22Rv1 (cell line): Measurements from ENCODE around the gene CAMK1D.
"Not testable (repeated sequence)": the region's sequence is repeated elsewhere in the genome, so short reads cannot be mapped to it uniquely, and the experiment has no call there.

Experiments
- H3K27ac ChIP-seq: fragments of 450-650 bp; 2 replicates; pipeline ENCODE4 v1.5.1; 2017
- ZFX ChIP-seq: fragments of 450-650 bp; IDR thresholded peaks from 2 replicates; pipeline ENCODE4 v1.6.1; 2017; ENCODE audit warnings: antibody characterized with exemption, borderline replicate concordance
- TF ChIP-seq, protein P1 (sequence below): fragments of 450-650 bp; IDR thresholded peaks from 2 replicates; pipeline ENCODE4 v1.5.1; 2017; ENCODE audit warnings: mild to moderate bottlenecking

CAMK1D gene

GRCh38 chr10:12742771-12743170, 393.4 kb downstream of the CAMK1D start:
- TF ChIP-seq, protein P1, sequence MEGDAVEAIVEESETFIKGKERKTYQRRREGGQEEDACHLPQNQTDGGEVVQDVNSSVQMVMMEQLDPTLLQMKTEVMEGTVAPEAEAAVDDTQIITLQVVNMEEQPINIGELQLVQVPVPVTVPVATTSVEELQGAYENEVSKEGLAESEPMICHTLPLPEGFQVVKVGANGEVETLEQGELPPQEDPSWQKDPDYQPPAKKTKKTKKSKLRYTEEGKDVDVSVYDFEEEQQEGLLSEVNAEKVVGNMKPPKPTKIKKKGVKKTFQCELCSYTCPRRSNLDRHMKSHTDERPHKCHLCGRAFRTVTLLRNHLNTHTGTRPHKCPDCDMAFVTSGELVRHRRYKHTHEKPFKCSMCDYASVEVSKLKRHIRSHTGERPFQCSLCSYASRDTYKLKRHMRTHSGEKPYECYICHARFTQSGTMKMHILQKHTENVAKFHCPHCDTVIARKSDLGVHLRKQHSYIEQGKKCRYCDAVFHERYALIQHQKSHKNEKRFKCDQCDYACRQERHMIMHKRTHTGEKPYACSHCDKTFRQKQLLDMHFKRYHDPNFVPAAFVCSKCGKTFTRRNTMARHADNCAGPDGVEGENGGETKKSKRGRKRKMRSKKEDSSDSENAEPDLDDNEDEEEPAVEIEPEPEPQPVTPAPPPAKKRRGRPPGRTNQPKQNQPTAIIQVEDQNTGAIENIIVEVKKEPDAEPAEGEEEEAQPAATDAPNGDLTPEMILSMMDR: no peak
- no peak for TF ChIP-seq ZFX
- H3K27ac ChIP-seq: no peak overlapping the region

DNA sequence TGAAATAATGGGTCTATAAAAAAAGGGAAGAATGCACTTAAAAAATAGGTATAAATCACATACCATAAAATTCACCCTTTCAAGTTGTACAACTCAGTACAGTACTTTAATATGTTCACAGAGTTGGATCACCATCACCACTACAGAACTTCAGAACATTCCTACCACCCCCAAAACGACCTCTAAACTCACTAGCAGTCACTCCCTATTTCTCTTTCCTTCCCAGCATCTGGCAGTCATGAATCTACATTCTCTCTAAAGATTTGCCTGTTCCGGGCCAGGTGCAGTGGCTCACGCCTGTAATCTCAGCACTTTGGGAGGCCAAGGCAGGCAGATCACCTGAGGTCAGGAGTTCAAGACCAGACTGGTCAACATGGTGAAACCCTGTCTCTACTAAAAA, 394.1 kb downstream of the CAMK1D start:
- not testable (repeated sequence) for H3K27ac ChIP-seq

- H3K27ac ChIP-seq: no peak overlapping the region
- no peak for TF ChIP-seq ZFX
- TF ChIP-seq, protein P1: no peak
These were observed 394.6 kb downstream of the CAMK1D start for GRCh38 chr10:12743941-12744340.

DNA sequence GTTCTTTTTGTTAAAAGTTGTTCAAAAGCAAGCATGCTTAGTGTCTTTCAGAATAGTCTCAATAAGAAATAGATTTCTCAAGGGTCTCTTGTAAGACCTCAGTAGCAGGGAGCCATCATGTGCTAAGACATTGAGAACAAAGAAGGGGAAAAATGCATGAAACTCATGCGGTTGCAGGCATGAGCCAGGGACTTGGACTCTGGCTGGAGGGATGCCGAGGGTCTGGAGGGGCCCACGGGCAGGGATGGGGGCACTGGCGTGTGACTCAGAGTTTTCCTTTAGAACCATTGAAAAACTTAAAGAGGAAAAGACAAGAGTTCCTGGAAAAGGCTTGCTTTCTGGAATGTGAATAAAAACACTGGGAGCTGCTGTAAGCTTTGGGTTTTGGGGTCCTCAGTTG, 398.8 kb downstream of the CAMK1D start:
- H3K27ac ChIP-seq: no peak overlapping the region
- TF ChIP-seq ZFX: no peak
- TF ChIP-seq, protein P1: no peak

DNA sequence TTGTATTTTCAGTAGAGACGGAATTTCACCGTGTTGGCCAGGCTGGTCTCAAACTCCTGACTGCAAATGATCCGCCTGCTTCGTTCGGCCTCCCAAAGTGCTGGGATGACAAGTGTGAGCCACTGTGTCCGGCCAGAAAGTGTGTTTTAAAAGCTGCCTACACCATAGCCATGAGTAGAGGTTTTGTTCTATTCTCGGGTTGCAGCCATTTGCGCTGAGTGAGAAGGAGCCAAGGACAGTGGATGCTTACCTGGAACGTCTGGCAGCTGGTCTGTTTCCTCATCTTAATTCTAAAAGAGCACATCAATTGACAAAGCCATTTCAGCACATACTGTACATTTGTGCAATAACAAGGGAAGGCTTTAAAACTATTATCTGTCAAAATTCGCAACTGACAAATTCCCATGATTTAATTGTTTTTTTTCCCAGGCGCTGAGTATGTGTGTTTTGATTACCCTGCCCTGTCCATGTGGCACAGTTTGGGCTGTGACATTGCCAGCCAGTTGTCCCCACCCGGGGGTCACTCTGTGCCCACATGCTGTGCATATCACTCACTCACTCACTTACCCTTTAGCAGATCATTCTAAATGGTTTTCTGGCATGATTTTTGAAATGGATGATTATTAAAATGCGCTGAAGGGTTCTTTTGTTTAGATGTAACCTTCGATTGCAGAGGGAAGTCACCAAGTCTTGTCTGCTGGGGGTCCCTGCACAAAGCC, 400.6 kb downstream of the CAMK1D start:
- TF ChIP-seq ZFX: no peak
- TF ChIP-seq, protein P1: no peak

GRCh38 chr10:12750526-12751201, 401.3 kb downstream of the CAMK1D start:
- H3K27ac ChIP-seq: no peak overlapping the region
- no peak for TF ChIP-seq ZFX
- TF ChIP-seq, protein P1: no peak

More for the DNA sequence above, 400.6 kb downstream of the CAMK1D start:
- no peak overlapping the region for H3K27ac ChIP-seq

DNA sequence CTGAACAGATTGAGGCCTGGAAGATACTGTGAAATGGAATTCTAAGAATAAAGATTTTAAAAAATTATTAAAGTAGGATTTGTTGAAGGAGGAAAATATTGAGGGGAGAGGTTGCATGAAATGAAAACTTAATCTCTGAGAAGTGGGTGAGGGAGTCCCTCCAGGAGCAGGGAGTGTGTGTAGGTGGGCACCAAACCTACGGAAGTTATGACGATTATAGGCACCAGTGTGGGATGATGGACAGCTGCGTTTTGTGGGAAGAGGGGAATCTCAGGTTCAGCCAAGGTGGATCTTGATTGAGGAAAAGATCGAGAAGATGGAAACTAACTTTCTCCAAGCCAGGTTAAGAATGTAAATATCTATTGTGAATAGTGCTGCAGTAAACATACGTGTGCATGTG, 405.7 kb downstream of the CAMK1D start:
- H3K27ac ChIP-seq: no peak overlapping the region
- no peak for TF ChIP-seq ZFX
- TF ChIP-seq, protein P1: no peak
